GM18873 (cell line): ENCODE data around the gene MPZL1.

Source experiments
- ATAC-seq: cut with Tn5 transposase; IDR thresholded peaks from one replicate; pipeline ENCODE4 v1.9.1; 2021; ENCODE audit warnings: mild to moderate bottlenecking, moderate library complexity, moderate number of reproducible peaks; ENCODE audit not compliant: unreplicated experiment, low FRiP score

MPZL1 gene

GRCh38 chr1:167832693-167833092 lies 110.9 kb downstream of the MPZL1 start:
- no peak for ATAC-seq

- ATAC-seq, result no peak
Measured at GRCh38 chr1:167833904-167834303, 112.1 kb downstream of the MPZL1 start.

- no peak for ATAC-seq
Measured at GRCh38 chr1:167836197-167836596, 114.4 kb downstream of the MPZL1 start.

- ATAC-seq, result no peak
Measured at GRCh38 chr1:167837326-167837725, 115.5 kb downstream of the MPZL1 start.

GRCh38 chr1:167839009-167839408 lies 117.2 kb downstream of the MPZL1 start:
- ATAC-seq, result no peak
